H9 (cell line): Measurements from ENCODE around the gene COPG1. TPM values are rescaled to one million over a fixed set of nuclear protein-coding genes. Genes with fewer than 3 reads are reported as not detected.

Source experiments
- DNase-seq: peaks from one replicate; pipeline ENCODE4 v3.0.0-alpha.2; 2017
- H2AFZ ChIP-seq: one replicate; pipeline ENCODE4 v1.6.1; 2013; ENCODE audit warnings: mild to moderate bottlenecking, low read length, control low read depth, moderate library complexity
- H2AK5ac ChIP-seq: 2 replicates; pipeline ENCODE4 v1.6.1; 2013; ENCODE audit warnings: low read length, control low read depth, mixed read lengths; ENCODE audit not compliant: insufficient read length
- H2BK120ac ChIP-seq: one replicate; pipeline ENCODE4 v1.6.1; 2013; ENCODE audit warnings: low read depth, mild to moderate bottlenecking, low read length, control low read depth, inconsistent platforms; ENCODE audit not compliant: poor library complexity, severe bottlenecking
- H2BK12ac ChIP-seq: 2 replicates; pipeline ENCODE4 v1.6.1; 2013; ENCODE audit warnings: low read length, control low read depth, mixed read lengths, low read depth; ENCODE audit not compliant: insufficient read length
- H2BK15ac ChIP-seq: 2 replicates; pipeline ENCODE4 v1.6.1; 2013; ENCODE audit warnings: low read depth, low read length, control low read depth
- H2BK20ac ChIP-seq: one replicate; pipeline ENCODE4 v1.6.1; 2013; ENCODE audit warnings: low read depth, mild to moderate bottlenecking, low read length, control low read depth, inconsistent platforms; ENCODE audit not compliant: poor library complexity, severe bottlenecking
- H2BK5ac ChIP-seq: 2 replicates; pipeline ENCODE4 v1.6.1; 2013; ENCODE audit warnings: low read length, control low read depth, mixed read lengths; ENCODE audit not compliant: insufficient read length
- H3K14ac ChIP-seq: 2 replicates; pipeline ENCODE4 v1.6.1; 2013; ENCODE audit warnings: low read length, control low read depth; ENCODE audit not compliant: insufficient read depth
- H3K18ac ChIP-seq: 2 replicates; pipeline ENCODE4 v1.6.1; 2013; ENCODE audit warnings: low read depth, mild to moderate bottlenecking, mixed read lengths, low read length, control low read depth; ENCODE audit not compliant: insufficient read length
- H3K23ac ChIP-seq: 2 replicates; pipeline ENCODE4 v1.6.1; 2013; ENCODE audit warnings: low read length, control low read depth, mixed read lengths, low read depth; ENCODE audit not compliant: insufficient read length
- H3K23me2 ChIP-seq: 2 replicates; pipeline ENCODE4 v1.6.1; 2013; ENCODE audit warnings: low read depth, mild to moderate bottlenecking, mixed read lengths, low read length, control low read depth; ENCODE audit not compliant: insufficient read length, poor library complexity, severe bottlenecking
- H3K27ac ChIP-seq: 2 replicates; pipeline ENCODE4 v1.5.1; 2013; ENCODE audit warnings: low read length, control low read depth, mixed read lengths, low read depth; ENCODE audit not compliant: insufficient read length
- H3K27me3 ChIP-seq: 2 replicates; pipeline ENCODE4 v1.6.1; 2013; ENCODE audit warnings: low read length, control low read depth, inconsistent platforms; ENCODE audit not compliant: insufficient read depth
- H3K4ac ChIP-seq: 2 replicates; pipeline ENCODE4 v1.6.1; 2013; ENCODE audit warnings: low read depth, mild to moderate bottlenecking, control low read depth, inconsistent platforms, low read length, moderate library complexity
- H3K4me1 ChIP-seq: 2 replicates; pipeline ENCODE4 v1.6.1; 2013; ENCODE audit warnings: low read length, control low read depth, inconsistent platforms; ENCODE audit not compliant: insufficient read depth
- H3K4me2 ChIP-seq: 2 replicates; pipeline ENCODE4 v1.6.1; 2013; ENCODE audit warnings: low read length, control low read depth, mixed read lengths; ENCODE audit not compliant: insufficient read length, insufficient read depth
- H3K56ac ChIP-seq: 2 replicates; pipeline ENCODE4 v1.6.1; 2013; ENCODE audit warnings: low read depth, mild to moderate bottlenecking, mixed read lengths, low read length, control low read depth; ENCODE audit not compliant: insufficient read length
- H3K79me1 ChIP-seq: 2 replicates; pipeline ENCODE4 v1.6.1; 2013; ENCODE audit warnings: low read depth, mild to moderate bottlenecking, moderate library complexity, low read length, control low read depth, inconsistent platforms; ENCODE audit not compliant: insufficient read depth, poor library complexity, severe bottlenecking
- H3K79me2 ChIP-seq: 2 replicates; pipeline ENCODE4 v1.6.1; 2013; ENCODE audit warnings: low read length, control low read depth, inconsistent platforms; ENCODE audit not compliant: insufficient read depth
- H3K9ac ChIP-seq: 2 replicates; pipeline ENCODE4 v1.6.1; 2013; ENCODE audit warnings: low read length, control low read depth, mixed read lengths; ENCODE audit not compliant: insufficient read length; ENCODE audit errors: extremely low read depth
- H3K9me3 ChIP-seq: one replicate; pipeline ENCODE4 v1.6.1; 2013; ENCODE audit warnings: low read depth, low read length, inconsistent platforms; ENCODE audit not compliant: control insufficient read depth
- H3T11ph ChIP-seq: one replicate; pipeline ENCODE4 v1.6.1; 2013; ENCODE audit warnings: mild to moderate bottlenecking, low read length, control low read depth, inconsistent platforms
- H4K20me1 ChIP-seq: one replicate; pipeline ENCODE4 v1.6.1; 2013; ENCODE audit not compliant: control insufficient read depth, insufficient read length, insufficient read depth
- H4K5ac ChIP-seq: 2 replicates; pipeline ENCODE4 v1.6.1; 2013; ENCODE audit warnings: low read depth, mild to moderate bottlenecking, mixed read lengths, low read length, control low read depth; ENCODE audit not compliant: insufficient read length
- H4K8ac ChIP-seq: replicated peaks from 2 replicates; pipeline ENCODE4 v1.6.1; 2013; ENCODE audit warnings: low read length, control low read depth, mixed read lengths, low read depth; ENCODE audit not compliant: insufficient read length
- H4K91ac ChIP-seq: 2 replicates; pipeline ENCODE4 v1.6.1; 2013; ENCODE audit warnings: low read depth, mild to moderate bottlenecking, moderate library complexity, mixed read lengths, low read length, control low read depth; ENCODE audit not compliant: insufficient read length
- H3K27ac Mint-ChIP-seq, 3 experiments: 2 replicates in 2 of 3; 3 replicates in 1 of 3; pipeline ENCODE4 v1.8.0; 2020 to 2021; ENCODE audit warnings: mixed read lengths in 3 of 3, mild to moderate bottlenecking in 1 of 3, moderate library complexity in 1 of 3
- H3K27me3 Mint-ChIP-seq: 2 replicates; pipeline ENCODE4 v1.8.0; 2021; ENCODE audit warnings: low read depth, mild to moderate bottlenecking, moderate library complexity, mixed read lengths
- H3K36me3 Mint-ChIP-seq, 3 experiments: 2 replicates in 2 of 3; 3 replicates in 1 of 3; pipeline ENCODE4 v1.8.0; 2020 to 2021; ENCODE audit warnings: low read depth in 3 of 3, mixed read lengths in 3 of 3; ENCODE audit not compliant: insufficient read depth in 1 of 3
- H3K4me1 Mint-ChIP-seq, 2 experiments: 2 replicates each; pipeline ENCODE4 v1.8.0; 2020; ENCODE audit warnings: mixed read lengths in 2 of 2
- H3K4me3 Mint-ChIP-seq, 2 experiments: 2 replicates in 1 of 2; 3 replicates in 1 of 2; pipeline ENCODE4 v1.8.0; 2020 to 2021; ENCODE audit warnings: mild to moderate bottlenecking in 2 of 2, mixed read lengths in 2 of 2, moderate library complexity in 1 of 2
- H3K9me3 Mint-ChIP-seq, 2 experiments: 2 replicates in 1 of 2; 3 replicates in 1 of 2; pipeline ENCODE4 v1.8.0; 2020; ENCODE audit warnings: mild to moderate bottlenecking in 2 of 2, mixed read lengths in 2 of 2, moderate library complexity in 1 of 2
- WGBS: extraction: QIAGEN DNeasy Blood & Tissue Kit; methylation state at CpG from one replicate; pipeline ENCODE4 v1.1.7; 2013; ENCODE audit warnings: missing lambda C conversion rate, low lambda C conversion rate, mixed read lengths; ENCODE audit not compliant: insufficient read length; ENCODE audit errors: extremely low coverage; 5-methylcytosine and 5-hydroxymethylcytosine counted together
- total RNA-seq: library from RNA; stranded (reverse); gene quantifications from 2 replicates; pipeline ENCODE4 v1.2.1, GENCODE V29; 2021
- TF ChIP-seq, protein P1 (sequence below): fragments of 200-600 bp; sonication (generic); conservative IDR thresholded peaks from 3 replicates; pipeline ENCODE4 v1.8.0; 2021; ENCODE audit warnings: antibody characterized with exemption, mild to moderate bottlenecking

The COPG1 gene
- total RNA-seq, 1 experiment from 2014 or later: 147 TPM

DNA sequence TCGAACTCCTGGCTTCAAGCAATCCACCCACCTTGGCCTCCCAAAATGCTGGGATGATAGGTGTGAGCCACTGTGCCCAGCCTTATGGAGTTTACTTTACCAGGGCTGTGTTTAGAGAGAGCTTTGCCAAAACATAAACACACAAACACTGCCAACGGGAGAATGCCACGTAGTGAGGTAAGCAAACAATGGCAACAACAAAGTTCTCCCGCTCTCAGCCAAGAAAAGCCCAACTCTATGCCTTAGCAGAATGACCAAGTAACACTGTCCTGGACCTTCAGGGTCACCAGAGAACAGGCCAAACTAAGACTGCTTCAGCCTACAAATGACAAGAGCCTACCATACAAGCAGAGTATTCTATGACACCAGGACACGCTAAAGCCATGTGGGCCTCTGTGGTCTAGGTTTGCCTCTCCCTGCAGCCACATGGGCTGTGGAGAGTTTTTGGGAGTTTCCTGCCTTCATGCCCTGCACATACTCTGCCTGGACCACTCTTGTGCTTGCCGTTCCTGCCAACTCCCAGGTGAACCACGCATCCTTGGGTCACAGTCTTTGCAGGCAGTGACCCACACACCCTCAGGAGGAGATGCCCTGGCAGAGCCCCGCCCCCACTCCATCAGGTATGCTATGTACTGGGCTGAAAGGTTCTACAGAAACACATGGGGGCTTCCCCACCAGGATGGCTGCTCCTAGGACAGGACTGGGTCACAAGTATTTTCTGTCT is 44.1 kb upstream of the COPG1 start:
- Histone ChIP-seq H3K27me3 (no peaks in the 10 kb centered on the region), H2AK5ac (no peak overlapping the region), H3K18ac (no peak overlapping the region), H3K56ac (no peak overlapping the region), H3K27ac (no peak overlapping the region), H2BK20ac (no peak overlapping the region), H2BK5ac (no peak overlapping the region), H3K4me1 (no peaks in the 10 kb centered on the region), H2BK15ac (no peak overlapping the region), H3K79me2 (no peaks in the 10 kb centered on the region), H3K4ac (no peak overlapping the region), H3K23ac (no peak overlapping the region), H4K91ac (no peak overlapping the region), H3K9me3 (no peaks in the 10 kb centered on the region), H2AFZ (no peak overlapping the region), H3K79me1 (no peaks in the 10 kb centered on the region), H4K8ac (no peak overlapping the region), H3T11ph (no peak overlapping the region), H3K4me2 (no peak overlapping the region), H3K9ac (no peak overlapping the region), H2BK120ac (no peak overlapping the region), H4K20me1 (no peaks in the 10 kb centered on the region), H3K23me2 (no peaks in the 10 kb centered on the region), H2BK12ac (no peak overlapping the region), H4K5ac (no peak overlapping the region), H3K14ac (no peak overlapping the region)
- TF ChIP-seq, protein P1, sequence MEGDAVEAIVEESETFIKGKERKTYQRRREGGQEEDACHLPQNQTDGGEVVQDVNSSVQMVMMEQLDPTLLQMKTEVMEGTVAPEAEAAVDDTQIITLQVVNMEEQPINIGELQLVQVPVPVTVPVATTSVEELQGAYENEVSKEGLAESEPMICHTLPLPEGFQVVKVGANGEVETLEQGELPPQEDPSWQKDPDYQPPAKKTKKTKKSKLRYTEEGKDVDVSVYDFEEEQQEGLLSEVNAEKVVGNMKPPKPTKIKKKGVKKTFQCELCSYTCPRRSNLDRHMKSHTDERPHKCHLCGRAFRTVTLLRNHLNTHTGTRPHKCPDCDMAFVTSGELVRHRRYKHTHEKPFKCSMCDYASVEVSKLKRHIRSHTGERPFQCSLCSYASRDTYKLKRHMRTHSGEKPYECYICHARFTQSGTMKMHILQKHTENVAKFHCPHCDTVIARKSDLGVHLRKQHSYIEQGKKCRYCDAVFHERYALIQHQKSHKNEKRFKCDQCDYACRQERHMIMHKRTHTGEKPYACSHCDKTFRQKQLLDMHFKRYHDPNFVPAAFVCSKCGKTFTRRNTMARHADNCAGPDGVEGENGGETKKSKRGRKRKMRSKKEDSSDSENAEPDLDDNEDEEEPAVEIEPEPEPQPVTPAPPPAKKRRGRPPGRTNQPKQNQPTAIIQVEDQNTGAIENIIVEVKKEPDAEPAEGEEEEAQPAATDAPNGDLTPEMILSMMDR: no peak
- H3K9me3 Mint-ChIP-seq: no peaks in the 10 kb centered on the region
- H3K4me3 Mint-ChIP-seq: no peak overlapping the region
- H3K36me3 Mint-ChIP-seq: no peaks in the 10 kb centered on the region
- peak overlapping the region in 1 of 3 experiments; percentile 73; a peak in 1 of 7 replicates for H3K27ac Mint-ChIP-seq
- DNase-seq: no peak
- WGBS: no CpG with 5 or more reads among the region's 8 CpGs
- peaks cover 0 to 3% of the 10 kb centered on the region in 2 experiments; a peak in 2 of 4 replicates for H3K4me1 Mint-ChIP-seq
- H3K27me3 Mint-ChIP-seq: no peaks in the 10 kb centered on the region; the same call in 1 of the 2 replicates
